Neural cell (in vitro differentiated cells): Measurements from ENCODE around the gene COX14. TPM values are rescaled to one million over a fixed set of nuclear protein-coding genes. Genes with fewer than 3 reads are reported as not detected.
"Not testable (repeated sequence)": the region's sequence is repeated elsewhere in the genome, so short reads cannot be mapped to it uniquely, and the experiment has no call there.

Source experiments
- H2AFZ ChIP-seq: fragments of 200-600, 300-800 bp; sonication (generic), shearing (Covaris generic); 2 replicates; pipeline ENCODE4 v1.6.0; 2014; ENCODE audit warnings: low read depth, mild to moderate bottlenecking, antibody characterized with exemption, low read length, moderate library complexity
- H3F3A ChIP-seq: fragments of 200-600 bp; shearing (Covaris generic); 2 replicates; pipeline ENCODE4 v1.6.1; 2016; ENCODE audit warnings: mild to moderate bottlenecking, moderate library complexity, mixed read lengths, antibody characterized with exemption, low read length; ENCODE audit not compliant: insufficient read depth, poor library complexity, severe bottlenecking
- H3K27ac ChIP-seq: fragments of 200-600, 300-800 bp; sonication (generic), shearing (Covaris generic); 2 replicates; pipeline ENCODE4 v1.5.1; 2014; ENCODE audit warnings: mild to moderate bottlenecking, low read length, moderate library complexity
- H3K27me3 ChIP-seq: fragments of 300-800, 200-600 bp; sonication (generic), shearing (Covaris generic); 2 replicates; pipeline ENCODE4 v1.6.0; 2014; ENCODE audit warnings: mild to moderate bottlenecking, low read depth, low read length, moderate library complexity; ENCODE audit not compliant: insufficient read depth
- H3K36me3 ChIP-seq: fragments of 300-800, 200-600 bp; sonication (generic), shearing (Covaris generic); 2 replicates; pipeline ENCODE4 v1.5.1; 2014; ENCODE audit warnings: mild to moderate bottlenecking, antibody characterized with exemption, low read length, moderate library complexity; ENCODE audit not compliant: insufficient read depth
- H3K4me2 ChIP-seq: fragments of 300-800, 200-600 bp; sonication (generic), shearing (Covaris generic); 2 replicates; pipeline ENCODE4 v1.6.0; 2014; ENCODE audit warnings: mild to moderate bottlenecking, low read length
- H3K4me3 ChIP-seq: fragments of 300-800, 200-600 bp; sonication (generic), shearing (Covaris generic); 2 replicates; pipeline ENCODE4 v1.5.1; 2014; ENCODE audit warnings: mild to moderate bottlenecking, low read length, moderate library complexity
- H3K79me2 ChIP-seq: fragments of 200-600 bp; shearing (Covaris generic); replicated peaks from 2 replicates; pipeline ENCODE4 v1.6.0; 2014; ENCODE audit warnings: mild to moderate bottlenecking, low read length, moderate library complexity; ENCODE audit not compliant: insufficient read depth
- H3K9ac ChIP-seq: fragments of 300-800, 200-600 bp; sonication (generic), shearing (Covaris generic); 2 replicates; pipeline ENCODE4 v1.6.1; 2016; ENCODE audit warnings: mild to moderate bottlenecking, low read length, mixed read lengths
- H3K9me2 ChIP-seq: fragments of 200-600 bp; shearing (Covaris generic); 2 replicates; pipeline ENCODE4 v1.6.1; 2016; ENCODE audit warnings: mild to moderate bottlenecking, low read length, mixed read lengths; ENCODE audit not compliant: insufficient read depth
- H3K9me3 ChIP-seq: fragments of 200-600, 300-800 bp; sonication (generic), shearing (Covaris generic); 2 replicates; pipeline ENCODE4 v1.6.1; 2016; ENCODE audit warnings: mild to moderate bottlenecking, mixed run types, low read length, moderate library complexity, mixed read lengths
- H4K20me1 ChIP-seq: fragments of 200-600 bp; shearing (Covaris generic); 2 replicates; pipeline ENCODE4 v1.6.1; 2016; ENCODE audit warnings: mild to moderate bottlenecking, mixed run types; ENCODE audit not compliant: insufficient read depth
- EP300 ChIP-seq: fragments of 450-650 bp; conservative IDR thresholded peaks from 2 replicates; pipeline ENCODE4 v1.6.1; 2014; ENCODE audit warnings: antibody characterized with exemption, mild to moderate bottlenecking, moderate library complexity; ENCODE audit not compliant: poor library complexity, severe bottlenecking
- RAD21 ChIP-seq: fragments of 450-650 bp; conservative IDR thresholded peaks from 2 replicates; pipeline ENCODE4 v1.6.1; 2014; ENCODE audit warnings: antibody characterized with exemption, mild to moderate bottlenecking, moderate library complexity
- REST ChIP-seq: IDR thresholded peaks from 2 replicates; pipeline ENCODE4 v1.6.1; 2012; ENCODE audit warnings: borderline replicate concordance
- polyA plus RNA-seq: library from polyadenylated mRNA; depleted of rRNA; stranded (reverse); fragments of >200 nt; gene quantifications from 2 replicates; pipeline ENCODE4 v1.2.3, GENCODE V29; 2014
- TF ChIP-seq, protein P1 (sequence below): fragments of 450-650 bp; IDR thresholded peaks from 2 replicates; pipeline ENCODE4 v1.5.1; 2014; ENCODE audit warnings: antibody characterized with exemption, mild to moderate bottlenecking, moderate library complexity; ENCODE audit not compliant: poor library complexity, severe bottlenecking

The COX14 gene
- polyA plus RNA-seq, 1 donor from 2014 or later, result 79.3 TPM

DNA sequence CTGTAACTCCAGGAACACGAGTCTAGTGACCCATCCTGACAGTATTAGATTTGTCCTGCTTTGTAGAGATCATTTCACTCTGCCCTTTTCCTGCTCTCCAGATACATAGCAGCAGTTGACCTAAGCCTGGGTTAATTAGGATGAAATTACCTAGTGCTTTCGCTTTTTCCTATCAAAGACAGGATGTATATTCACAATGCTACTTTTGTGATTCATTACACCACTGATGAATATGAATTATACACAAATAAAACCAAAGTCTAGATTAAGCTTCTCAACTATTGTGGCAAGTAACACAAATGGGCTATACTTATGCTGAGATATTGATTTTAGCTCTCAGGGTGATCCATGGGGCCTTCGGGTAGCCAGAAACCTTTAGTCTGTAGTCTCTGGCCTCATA is 37.3 kb downstream of the COX14 start:
- H3F3A ChIP-seq, result no peaks in the 10 kb centered on the region
- H3K27me3 ChIP-seq, result no peaks in the 10 kb centered on the region
- TF ChIP-seq REST, result no peak
- TF ChIP-seq RAD21, result no peak
- TF ChIP-seq, protein P1, sequence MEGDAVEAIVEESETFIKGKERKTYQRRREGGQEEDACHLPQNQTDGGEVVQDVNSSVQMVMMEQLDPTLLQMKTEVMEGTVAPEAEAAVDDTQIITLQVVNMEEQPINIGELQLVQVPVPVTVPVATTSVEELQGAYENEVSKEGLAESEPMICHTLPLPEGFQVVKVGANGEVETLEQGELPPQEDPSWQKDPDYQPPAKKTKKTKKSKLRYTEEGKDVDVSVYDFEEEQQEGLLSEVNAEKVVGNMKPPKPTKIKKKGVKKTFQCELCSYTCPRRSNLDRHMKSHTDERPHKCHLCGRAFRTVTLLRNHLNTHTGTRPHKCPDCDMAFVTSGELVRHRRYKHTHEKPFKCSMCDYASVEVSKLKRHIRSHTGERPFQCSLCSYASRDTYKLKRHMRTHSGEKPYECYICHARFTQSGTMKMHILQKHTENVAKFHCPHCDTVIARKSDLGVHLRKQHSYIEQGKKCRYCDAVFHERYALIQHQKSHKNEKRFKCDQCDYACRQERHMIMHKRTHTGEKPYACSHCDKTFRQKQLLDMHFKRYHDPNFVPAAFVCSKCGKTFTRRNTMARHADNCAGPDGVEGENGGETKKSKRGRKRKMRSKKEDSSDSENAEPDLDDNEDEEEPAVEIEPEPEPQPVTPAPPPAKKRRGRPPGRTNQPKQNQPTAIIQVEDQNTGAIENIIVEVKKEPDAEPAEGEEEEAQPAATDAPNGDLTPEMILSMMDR, result no peak
- H3K9me2 ChIP-seq, result no peaks in the 10 kb centered on the region
- no peaks in the 10 kb centered on the region for H3K9me3 ChIP-seq
- no peaks in the 10 kb centered on the region for H4K20me1 ChIP-seq
- no peak overlapping the region for H3K9ac ChIP-seq
- no peak overlapping the region for H3K27ac ChIP-seq
- no peak overlapping the region for H3K4me3 ChIP-seq
- no peak overlapping the region for H3K4me2 ChIP-seq
- peaks cover 27% of the 10 kb centered on the region for H3K79me2 ChIP-seq
- H2AFZ ChIP-seq, result no peak overlapping the region
- no peaks in the 10 kb centered on the region for H3K36me3 ChIP-seq

- no peak overlapping the region for H3K4me3 ChIP-seq
- no peak overlapping the region for H3K9ac ChIP-seq
- TF ChIP-seq EP300 (no peak), REST (no peak)
- no peaks in the 10 kb centered on the region for H3K9me3 ChIP-seq
- no peaks in the 10 kb centered on the region for H3F3A ChIP-seq
- H3K27ac ChIP-seq, result no peak overlapping the region
- H3K79me2 ChIP-seq, result peaks cover 26% of the 10 kb centered on the region
- no peaks in the 10 kb centered on the region for H3K27me3 ChIP-seq
- H4K20me1 ChIP-seq, result no peaks in the 10 kb centered on the region
- H3K9me2 ChIP-seq, result no peaks in the 10 kb centered on the region
- no peak overlapping the region for H2AFZ ChIP-seq
- H3K4me2 ChIP-seq, result no peak overlapping the region
- no peaks in the 10 kb centered on the region for H3K36me3 ChIP-seq
Measured at GRCh38 chr12:50151047-50151687, 39.1 kb downstream of the COX14 start.

DNA sequence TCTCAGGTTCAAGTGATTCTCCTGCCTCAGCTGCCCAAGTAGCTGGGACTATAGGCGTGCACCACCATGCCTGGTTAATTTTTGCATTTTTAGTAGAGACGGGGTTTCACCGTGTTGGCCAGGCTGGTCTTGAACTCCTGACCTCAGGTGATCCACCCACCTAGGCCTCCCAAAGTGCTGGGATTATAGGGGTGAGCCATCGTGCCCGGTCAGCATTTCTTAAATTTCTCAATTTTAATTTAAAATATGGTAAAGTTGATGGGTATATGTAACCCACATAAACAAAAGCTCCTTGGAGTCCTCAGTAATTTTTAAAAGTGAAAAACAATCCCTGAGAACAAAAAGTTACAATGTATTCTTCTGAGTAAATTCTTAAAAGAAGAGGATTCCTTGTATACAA is 42.9 kb downstream of the COX14 start:
- not testable (repeated sequence) for H3K4me3 ChIP-seq, H3F3A ChIP-seq, H3K36me3 ChIP-seq, H3K27me3 ChIP-seq, H3K4me2 ChIP-seq, H3K27ac ChIP-seq, H3K9ac ChIP-seq, H4K20me1 ChIP-seq, H2AFZ ChIP-seq, H3K9me3 ChIP-seq, H3K9me2 ChIP-seq
- peaks cover 36% of the 10 kb centered on the region for H3K79me2 ChIP-seq
